ENCODE results near the gene GBX1.

- no peak for TF ChIP-seq POLR2A (IDR thresholded peaks at IDR 0.05)
- no peak for TF ChIP-seq CTCF (IDR thresholded peaks at IDR 0.05)
These were observed 18.9 kb downstream of the GBX1 start for GRCh38 chr7:151148319-151149259.
